Measurements from ENCODE around the gene GTPBP3.
"Not testable (repeated sequence)": the region's sequence is repeated elsewhere in the genome, so short reads cannot be mapped to it uniquely, and the experiment has no call there.

The GTPBP3 gene

DNA sequence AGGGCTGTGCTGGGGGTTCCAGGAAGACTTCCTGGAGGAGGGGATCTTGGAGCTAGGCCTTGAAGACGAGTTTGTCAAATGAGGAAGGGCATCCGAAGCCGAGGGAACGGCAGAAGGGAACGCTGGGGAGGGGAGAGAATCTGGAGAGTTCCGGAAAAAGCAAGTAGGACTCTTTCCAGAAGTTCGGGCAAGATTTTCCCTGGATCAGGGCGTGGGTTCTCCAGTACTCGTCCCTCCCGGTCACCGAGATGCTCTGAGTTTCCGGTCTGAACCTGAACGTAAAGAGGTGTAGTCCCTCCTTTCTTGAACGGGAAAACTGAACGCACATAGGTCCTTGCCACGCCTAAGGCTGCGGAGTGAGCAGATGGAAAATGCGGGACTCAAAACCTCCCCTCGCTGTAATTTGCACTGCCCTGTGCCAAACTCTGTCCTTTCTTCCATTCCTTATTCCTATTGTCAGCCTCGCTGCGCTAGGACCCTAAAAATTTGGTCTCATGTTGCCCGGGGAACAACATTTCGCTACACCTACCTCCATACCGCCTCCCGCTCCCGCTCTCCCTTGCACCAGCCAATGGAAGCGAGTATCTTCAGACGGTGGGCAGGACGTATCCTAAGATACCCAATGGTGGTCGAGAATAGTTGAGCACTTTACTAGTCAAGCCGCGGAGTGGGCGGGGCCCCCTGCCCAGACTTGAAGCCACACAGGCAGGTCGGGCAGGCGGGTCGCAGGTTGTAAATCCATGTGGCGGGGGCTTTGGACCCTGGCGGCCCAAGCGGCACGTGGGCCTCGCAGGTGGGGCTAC is at the start of gene GTPBP3:
TSS of gene GTPBP3 (plus strand) at position 682 of the 803 bp plus-strand sequence. CDS start at position 741, 59 bp downstream.
- H3K36me3 ChIP-seq (ENCODE audit: control insufficient read depth, insufficient read depth, low read length, severe bottlenecking), result peaks cover 4% of the 10 kb centered on the region
- peak within 1 kb of the TSS; percentile 94 for H3K9ac ChIP-seq (ENCODE audit: low read length)
- no peaks in the 10 kb centered on the region for H3K9me3 ChIP-seq (ENCODE audit: control insufficient read depth, low read length)
- peak within 1 kb of the TSS; percentile 97 for H3K4me3 ChIP-seq (ENCODE audit: low read length)
- no peaks in the 10 kb centered on the region for H3K27me3 ChIP-seq (replicated peaks; ENCODE audit: control insufficient read depth, insufficient read depth, low read length)
- peak; percentile 99 for DNase-seq (ENCODE audit: low read depth)
- H3K4me1 ChIP-seq (ENCODE audit: control insufficient read depth, insufficient read depth, low read length), result peaks cover 16% of the 10 kb centered on the region

- H3K27me3 ChIP-seq (replicated peaks; ENCODE audit: control insufficient read depth, insufficient read depth, low read length), result no peaks in the 10 kb centered on the region
- H3K4me3 ChIP-seq (ENCODE audit: low read length), result no peak overlapping the region
- no peaks in the 10 kb centered on the region for H3K36me3 ChIP-seq (ENCODE audit: control insufficient read depth, insufficient read depth, low read length, severe bottlenecking)
- no peaks in the 10 kb centered on the region for H3K9me3 ChIP-seq (ENCODE audit: control insufficient read depth, low read length)
- no peak overlapping the region for H3K9ac ChIP-seq (ENCODE audit: low read length)
- H3K4me1 ChIP-seq (ENCODE audit: control insufficient read depth, insufficient read depth, low read length), result peaks cover 5% of the 10 kb centered on the region
- peak; percentile 51 for DNase-seq (ENCODE audit: low read depth)
Measured at GRCh38 chr19:17289489-17289888, 47.9 kb upstream of the GTPBP3 start.

DNA sequence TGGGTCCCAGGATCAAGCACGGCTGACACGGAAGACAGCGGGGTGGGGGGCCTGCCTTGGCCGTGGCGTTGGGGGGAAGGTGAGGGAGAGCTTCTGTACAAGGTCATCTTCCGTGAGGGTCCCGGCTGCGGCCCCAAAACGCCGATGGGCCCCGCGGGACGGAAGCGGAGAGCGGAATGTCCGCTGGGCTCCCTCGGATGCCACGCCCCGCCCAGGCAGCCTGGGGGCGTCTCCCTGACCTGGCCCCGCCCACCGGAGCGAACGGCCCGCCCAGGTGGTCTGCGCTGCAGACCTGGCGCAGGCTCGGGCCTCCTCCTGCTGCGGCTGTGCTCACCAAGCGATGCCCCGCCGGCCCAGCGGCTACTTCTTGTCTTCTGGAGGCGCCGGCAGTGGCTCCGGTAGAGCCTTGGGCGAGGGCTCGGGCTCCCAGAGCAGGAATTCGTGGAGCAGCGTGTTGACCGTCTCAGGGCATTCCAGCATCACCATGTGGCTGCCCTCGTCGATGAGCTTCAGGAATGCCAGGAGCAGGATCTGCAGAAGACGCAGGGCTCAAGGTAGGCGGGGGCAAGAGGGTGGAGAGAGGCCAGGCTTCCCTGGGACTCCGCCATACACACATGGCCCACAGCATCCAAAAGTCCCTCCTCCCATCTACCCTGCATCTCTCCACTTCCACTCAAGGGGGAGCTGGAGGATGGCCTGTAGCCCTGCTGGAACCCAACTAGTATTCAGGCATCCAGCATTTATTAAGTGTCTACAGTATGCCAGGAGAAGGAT is 44.9 kb upstream of the GTPBP3 start:
- Histone ChIP-seq H3K36me3 (ENCODE audit: control insufficient read depth, insufficient read depth, low read length, severe bottlenecking) (no peaks in the 10 kb centered on the region), H3K9me3 (ENCODE audit: control insufficient read depth, low read length) (no peaks in the 10 kb centered on the region), H3K27me3 (replicated peaks; ENCODE audit: control insufficient read depth, insufficient read depth, low read length) (no peaks in the 10 kb centered on the region), H3K9ac (ENCODE audit: low read length) (peak overlapping the region; percentile 79), H3K4me3 (ENCODE audit: low read length) (peak overlapping the region; percentile 82), H3K4me1 (ENCODE audit: control insufficient read depth, insufficient read depth, low read length) (peaks cover 5% of the 10 kb centered on the region)
- peak; percentile 93 for DNase-seq (ENCODE audit: low read depth)

DNA sequence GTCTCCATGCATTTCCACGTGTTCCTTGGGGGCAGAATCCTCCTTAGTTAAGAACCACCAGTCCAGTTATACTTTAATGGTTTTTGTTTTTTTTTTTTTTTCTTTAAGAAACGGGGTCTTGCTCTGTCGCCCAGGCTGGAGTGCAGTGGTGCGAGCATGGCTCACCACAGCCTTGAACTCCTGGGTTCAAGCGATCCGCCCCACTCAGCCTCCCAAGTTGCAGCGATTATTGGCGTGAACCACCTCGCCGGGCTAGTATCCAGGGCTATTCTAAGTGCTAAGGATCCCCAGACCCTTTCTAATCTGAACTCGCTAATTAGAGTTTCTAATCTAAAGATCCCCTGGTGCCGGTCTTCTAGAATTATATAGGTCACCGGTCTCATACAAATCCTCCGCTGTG is 43.7 kb upstream of the GTPBP3 start:
- H3K9me3 ChIP-seq (ENCODE audit: control insufficient read depth, low read length), result no peaks in the 10 kb centered on the region
- H3K9ac ChIP-seq (ENCODE audit: low read length), result no peak overlapping the region
- no peaks in the 10 kb centered on the region for H3K36me3 ChIP-seq (ENCODE audit: control insufficient read depth, insufficient read depth, low read length, severe bottlenecking)
- no peaks in the 10 kb centered on the region for H3K27me3 ChIP-seq (replicated peaks; ENCODE audit: control insufficient read depth, insufficient read depth, low read length)
- H3K4me1 ChIP-seq (ENCODE audit: control insufficient read depth, insufficient read depth, low read length), result peaks cover 5% of the 10 kb centered on the region
- H3K4me3 ChIP-seq (ENCODE audit: low read length), result no peak overlapping the region
- no peak for DNase-seq (ENCODE audit: low read depth)

DNA sequence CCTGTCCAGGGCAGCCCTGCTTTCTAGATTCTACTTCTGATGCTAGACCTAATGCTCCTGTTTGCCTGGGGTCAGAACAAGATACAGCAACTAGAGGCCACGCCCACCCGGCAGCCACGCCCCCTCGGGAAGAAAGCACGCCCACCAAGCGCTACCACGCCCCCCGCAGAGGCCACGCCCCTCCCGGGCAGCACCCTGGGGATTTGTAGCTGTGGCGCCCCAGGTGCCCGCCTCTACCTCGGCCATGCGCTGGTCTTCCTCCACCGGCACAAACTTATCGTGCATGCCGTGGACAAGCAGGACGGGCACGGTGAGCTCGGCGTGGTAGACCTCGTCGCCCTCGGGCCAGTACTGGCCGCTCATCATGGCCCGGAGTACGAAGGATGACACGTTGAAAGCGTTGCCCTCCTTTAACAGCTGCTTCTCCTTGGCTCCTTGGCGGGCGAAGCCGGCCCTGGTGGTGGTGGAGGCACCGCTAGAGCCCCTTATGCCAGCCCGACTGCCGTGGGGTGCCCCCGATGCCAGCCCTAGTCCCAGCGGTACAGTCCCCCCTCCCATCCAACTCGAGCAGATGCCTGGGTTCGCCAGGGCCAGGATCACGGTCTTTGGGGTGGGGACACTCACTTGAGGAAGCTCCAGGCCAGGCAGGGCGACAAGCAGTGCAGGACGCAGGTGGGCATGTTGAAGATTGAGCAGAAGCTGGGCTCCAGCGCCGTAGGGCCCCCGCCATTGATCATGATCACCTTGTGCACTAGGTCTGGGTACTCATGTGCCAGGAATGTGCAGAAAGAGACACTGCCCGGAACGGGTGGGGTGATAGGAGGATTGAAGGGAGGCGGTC is 43.1 kb upstream of the GTPBP3 start:
- no peaks in the 10 kb centered on the region for H3K27me3 ChIP-seq (replicated peaks; ENCODE audit: control insufficient read depth, insufficient read depth, low read length)
- DNase-seq (ENCODE audit: low read depth), result peak; percentile 47
- H3K9me3 ChIP-seq (ENCODE audit: control insufficient read depth, low read length), result no peaks in the 10 kb centered on the region
- H3K4me3 ChIP-seq (ENCODE audit: low read length), result no peak overlapping the region
- H3K36me3 ChIP-seq (ENCODE audit: control insufficient read depth, insufficient read depth, low read length, severe bottlenecking), result no peaks in the 10 kb centered on the region
- H3K4me1 ChIP-seq (ENCODE audit: control insufficient read depth, insufficient read depth, low read length), result peaks cover 5% of the 10 kb centered on the region
- H3K9ac ChIP-seq (ENCODE audit: low read length), result no peak overlapping the region

GRCh38 chr19:17295551-17295950 is 41.8 kb upstream of the GTPBP3 start:
- not testable (repeated sequence) for H3K36me3 ChIP-seq (ENCODE audit: control insufficient read depth, insufficient read depth, low read length, severe bottlenecking); DNase-seq (ENCODE audit: low read depth); H3K9me3 ChIP-seq (ENCODE audit: control insufficient read depth, low read length); H3K27me3 ChIP-seq (replicated peaks; ENCODE audit: control insufficient read depth, insufficient read depth, low read length); H3K9ac ChIP-seq (ENCODE audit: low read length); H3K4me3 ChIP-seq (ENCODE audit: low read length); H3K4me1 ChIP-seq (ENCODE audit: control insufficient read depth, insufficient read depth, low read length)

DNA sequence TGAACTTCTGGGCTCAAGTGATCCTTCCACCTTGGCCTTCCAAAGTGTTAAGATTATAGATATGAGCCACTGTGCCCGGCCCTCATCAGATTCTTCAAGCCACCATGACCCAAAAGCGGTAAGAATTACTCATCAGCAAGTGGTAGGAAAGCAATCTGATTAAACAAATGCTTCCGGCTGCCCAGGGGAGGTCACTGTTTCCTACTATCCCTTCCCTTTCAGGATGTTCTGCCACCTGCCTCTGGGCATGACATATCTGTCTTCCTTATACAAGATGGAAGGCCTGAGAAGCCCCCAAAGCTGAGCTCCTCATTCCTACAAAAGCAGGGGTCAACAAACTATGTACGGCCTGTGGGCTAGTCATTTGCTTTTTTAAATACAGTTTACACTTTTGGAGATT is 41.1 kb upstream of the GTPBP3 start:
- no peak overlapping the region for H3K4me3 ChIP-seq (ENCODE audit: low read length)
- H3K36me3 ChIP-seq (ENCODE audit: control insufficient read depth, insufficient read depth, low read length, severe bottlenecking), result no peaks in the 10 kb centered on the region
- peak; percentile 15 for DNase-seq (ENCODE audit: low read depth)
- H3K9me3 ChIP-seq (ENCODE audit: control insufficient read depth, low read length), result no peaks in the 10 kb centered on the region
- H3K27me3 ChIP-seq (replicated peaks; ENCODE audit: control insufficient read depth, insufficient read depth, low read length), result no peaks in the 10 kb centered on the region
- H3K9ac ChIP-seq (ENCODE audit: low read length), result no peak overlapping the region
- H3K4me1 ChIP-seq (ENCODE audit: control insufficient read depth, insufficient read depth, low read length), result peaks cover 5% of the 10 kb centered on the region

- no peaks in the 10 kb centered on the region for H3K36me3 ChIP-seq (ENCODE audit: control insufficient read depth, insufficient read depth, low read length, severe bottlenecking)
- no peak overlapping the region for H3K9ac ChIP-seq (ENCODE audit: low read length)
- no peaks in the 10 kb centered on the region for H3K27me3 ChIP-seq (replicated peaks; ENCODE audit: control insufficient read depth, insufficient read depth, low read length)
- H3K4me1 ChIP-seq (ENCODE audit: control insufficient read depth, insufficient read depth, low read length), result peaks cover 5% of the 10 kb centered on the region
- no peak for DNase-seq (ENCODE audit: low read depth)
- no peak overlapping the region for H3K4me3 ChIP-seq (ENCODE audit: low read length)
- no peaks in the 10 kb centered on the region for H3K9me3 ChIP-seq (ENCODE audit: control insufficient read depth, low read length)
Measured at GRCh38 chr19:17296976-17297375, 40.4 kb upstream of the GTPBP3 start.

- Histone ChIP-seq H3K9ac (ENCODE audit: low read length) (no peak overlapping the region), H3K4me3 (ENCODE audit: low read length) (no peak overlapping the region), H3K9me3 (ENCODE audit: control insufficient read depth, low read length) (no peaks in the 10 kb centered on the region), H3K4me1 (ENCODE audit: control insufficient read depth, insufficient read depth, low read length) (peaks cover 24% of the 10 kb centered on the region), H3K27me3 (replicated peaks; ENCODE audit: control insufficient read depth, insufficient read depth, low read length) (no peaks in the 10 kb centered on the region), H3K36me3 (ENCODE audit: control insufficient read depth, insufficient read depth, low read length, severe bottlenecking) (no peaks in the 10 kb centered on the region)
- no peak for DNase-seq (ENCODE audit: low read depth)
Measured at GRCh38 chr19:17300992-17301619, 36.2 kb upstream of the GTPBP3 start.

- Histone ChIP-seq H3K9me3 (ENCODE audit: control insufficient read depth, low read length) (no peaks in the 10 kb centered on the region), H3K9ac (ENCODE audit: low read length) (peak overlapping the region; percentile 78), H3K4me3 (ENCODE audit: low read length) (peak overlapping the region; percentile 79), H3K36me3 (ENCODE audit: control insufficient read depth, insufficient read depth, low read length, severe bottlenecking) (no peaks in the 10 kb centered on the region), H3K27me3 (replicated peaks; ENCODE audit: control insufficient read depth, insufficient read depth, low read length) (no peaks in the 10 kb centered on the region), H3K4me1 (ENCODE audit: control insufficient read depth, insufficient read depth, low read length) (peaks cover 31% of the 10 kb centered on the region)
- DNase-seq (ENCODE audit: low read depth), result no peak
Measured at GRCh38 chr19:17302391-17303166, 34.8 kb upstream of the GTPBP3 start.

Measured in adipocyte (in vitro differentiated cells).